Astrocyte (in vitro differentiated cells and primary cell): Measurements from ENCODE around the gene PAK4. TPM values are rescaled to one million over a fixed set of nuclear protein-coding genes. Genes with fewer than 3 reads are reported as not detected.
A peak's percentile ranks its signal among the peaks of the same experiment; 100 is the strongest.

Experiments used
- DNase-seq: peaks from one replicate; pipeline ENCODE4 v3.0.0-alpha.2; 2010; ENCODE audit warnings: low read depth
- FAIRE-seq: peaks from 2 replicates; lab custom pipeline; 2011; peaks lifted over from hg19 to GRCh38; lab: Jason Lieb, UNC
- H2AFZ ChIP-seq: 2 replicates; pipeline ENCODE4 v1.6.0; 2012; ENCODE audit warnings: low read depth, low read length, inconsistent platforms
- H3K27ac ChIP-seq: 2 replicates; pipeline ENCODE4 v1.5.1; 2011; ENCODE audit warnings: low read depth, low read length, inconsistent platforms
- H3K27me3 ChIP-seq: 2 replicates; pipeline ENCODE4 v1.6.0; 2011; ENCODE audit warnings: low read length, inconsistent platforms; ENCODE audit not compliant: insufficient read depth
- H3K36me3 ChIP-seq: 2 replicates; pipeline ENCODE4 v1.5.1; 2011; ENCODE audit warnings: low read length, inconsistent platforms; ENCODE audit not compliant: insufficient read depth
- H3K4me1 ChIP-seq: 2 replicates; pipeline ENCODE4 v1.5.1; 2011; ENCODE audit warnings: low read length, inconsistent platforms; ENCODE audit not compliant: insufficient read depth
- H3K4me2 ChIP-seq: 2 replicates; pipeline ENCODE4 v1.6.0; 2012; ENCODE audit warnings: low read length, inconsistent platforms
- H3K4me3 ChIP-seq: 2 replicates; pipeline ENCODE4 v1.5.1; 2011; ENCODE audit warnings: low read depth, mild to moderate bottlenecking, low read length, inconsistent platforms; ENCODE audit not compliant: insufficient read depth
- H3K79me2 ChIP-seq: 2 replicates; pipeline ENCODE4 v1.6.0; 2012; ENCODE audit warnings: mild to moderate bottlenecking, low read length, inconsistent platforms; ENCODE audit not compliant: insufficient read depth
- H3K9ac ChIP-seq: 2 replicates; pipeline ENCODE4 v1.6.0; 2012; ENCODE audit warnings: mild to moderate bottlenecking, low read length, inconsistent platforms
- H3K9me3 ChIP-seq: 2 replicates; pipeline ENCODE4 v1.5.1; 2012; ENCODE audit warnings: low read depth, mild to moderate bottlenecking, low read length, inconsistent platforms; ENCODE audit not compliant: insufficient read depth
- H4K20me1 ChIP-seq: 2 replicates; pipeline ENCODE4 v1.6.0; 2012; ENCODE audit warnings: low read length, inconsistent platforms; ENCODE audit not compliant: insufficient read depth
- H3K27ac Mint-ChIP-seq: one replicate; pipeline ENCODE4 v1.8.0; 2021; ENCODE audit warnings: mild to moderate bottlenecking, mixed read lengths; ENCODE audit not compliant: unreplicated experiment
- H3K27me3 Mint-ChIP-seq: one replicate; pipeline ENCODE4 v1.8.0; 2021; ENCODE audit warnings: low read depth, mixed read lengths; ENCODE audit not compliant: unreplicated experiment
- H3K36me3 Mint-ChIP-seq: one replicate; pipeline ENCODE4 v1.8.0; 2021; ENCODE audit warnings: low read depth, mixed read lengths; ENCODE audit not compliant: unreplicated experiment
- H3K4me1 Mint-ChIP-seq: one replicate; pipeline ENCODE4 v1.8.0; 2021; ENCODE audit warnings: low read depth, mixed read lengths; ENCODE audit not compliant: unreplicated experiment
- H3K4me3 Mint-ChIP-seq: one replicate; pipeline ENCODE4 v1.8.0; 2021; ENCODE audit warnings: mild to moderate bottlenecking, moderate library complexity, mixed read lengths; ENCODE audit not compliant: unreplicated experiment
- H3K9me3 Mint-ChIP-seq: one replicate; pipeline ENCODE4 v1.8.0; 2021; ENCODE audit warnings: mild to moderate bottlenecking, mixed read lengths; ENCODE audit not compliant: unreplicated experiment
- CTCF ChIP-seq: IDR thresholded peaks from 2 replicates; pipeline ENCODE4 v1.5.1; 2011; ENCODE audit warnings: low read depth, mild to moderate bottlenecking, inconsistent platforms, low read length, moderate library complexity; ENCODE audit not compliant: insufficient read depth
- EZH2 ChIP-seq: IDR thresholded peaks from 2 replicates; pipeline ENCODE4 v1.6.1; 2012; ENCODE audit warnings: mild to moderate bottlenecking, low read length, inconsistent platforms; ENCODE audit not compliant: insufficient read depth
- total RNA-seq: library from RNA; stranded (reverse); gene quantifications from 2 replicates; pipeline ENCODE4 v1.2.1, GENCODE V29; 2021

PAK4 gene
- total RNA-seq, 1 donor from 2014 or later: 48.0 TPM

GRCh38 chr19:39178296-39179006 lies 52.9 kb downstream of the PAK4 start:
- Histone ChIP-seq H4K20me1 (no peaks in the 10 kb centered on the region), H3K9ac (no peak overlapping the region), H3K9me3 (no peaks in the 10 kb centered on the region), H3K27ac (no peak overlapping the region), H3K4me3 (no peak overlapping the region), H3K36me3 (peaks cover 3% of the 10 kb centered on the region), H3K79me2 (no peaks in the 10 kb centered on the region), H3K4me2 (no peak overlapping the region), H3K27me3 (no peaks in the 10 kb centered on the region), H2AFZ (no peak overlapping the region), H3K4me1 (no peaks in the 10 kb centered on the region)
- no peak for FAIRE-seq
- Mint-ChIP-seq H3K27ac (no peak overlapping the region), H3K36me3 (peaks cover 9% of the 10 kb centered on the region), H3K4me1 (no peaks in the 10 kb centered on the region), H3K27me3 (no peaks in the 10 kb centered on the region), H3K4me3 (no peak overlapping the region), H3K9me3 (peaks cover 2% of the 10 kb centered on the region)
- TF ChIP-seq CTCF: no peak
- TF ChIP-seq EZH2: no peak
- DNase-seq: no peak

- TF ChIP-seq EZH2 (no peak), CTCF (no peak)
- H3K27ac Mint-ChIP-seq: no peak overlapping the region
- H2AFZ ChIP-seq: no peak overlapping the region
These were observed 54.2 kb downstream of the PAK4 start for GRCh38 chr19:39179754-39180153.

GRCh38 chr19:39180749-39181148 lies 55.2 kb downstream of the PAK4 start:
- Mint-ChIP-seq H3K4me1 (no peaks in the 10 kb centered on the region), H3K27me3 (no peaks in the 10 kb centered on the region), H3K9me3 (peaks cover 3% of the 10 kb centered on the region), H3K36me3 (peaks cover 10% of the 10 kb centered on the region), H3K27ac (no peak overlapping the region), H3K4me3 (peak overlapping the region; percentile 29)
- H3K79me2 ChIP-seq: no peaks in the 10 kb centered on the region
- H3K4me2 ChIP-seq: no peak overlapping the region
- no peak for DNase-seq
- TF ChIP-seq EZH2 (no peak), CTCF (no peak)
- no peaks in the 10 kb centered on the region for H4K20me1 ChIP-seq
- no peak overlapping the region for H2AFZ ChIP-seq
- no peaks in the 10 kb centered on the region for H3K27me3 ChIP-seq
- no peak overlapping the region for H3K4me3 ChIP-seq
- no peak for FAIRE-seq
- no peaks in the 10 kb centered on the region for H3K4me1 ChIP-seq
- no peak overlapping the region for H3K27ac ChIP-seq
- no peak overlapping the region for H3K9ac ChIP-seq
- peaks cover 3% of the 10 kb centered on the region for H3K36me3 ChIP-seq
- H3K9me3 ChIP-seq: no peaks in the 10 kb centered on the region

More at GRCh38 chr19:39179754-39180153, 54.2 kb downstream of the PAK4 start:
- no peak overlapping the region for H3K27ac ChIP-seq
- H4K20me1 ChIP-seq: no peaks in the 10 kb centered on the region
- no peaks in the 10 kb centered on the region for H3K27me3 Mint-ChIP-seq
- H3K9me3 ChIP-seq: no peaks in the 10 kb centered on the region
- H3K4me3 Mint-ChIP-seq: no peak overlapping the region
- DNase-seq: no peak
- peaks cover 3% of the 10 kb centered on the region for H3K9me3 Mint-ChIP-seq
- H3K36me3 ChIP-seq: peaks cover 3% of the 10 kb centered on the region
- no peak overlapping the region for H3K4me3 ChIP-seq
- FAIRE-seq: no peak
- H3K4me2 ChIP-seq: no peak overlapping the region
- no peaks in the 10 kb centered on the region for H3K4me1 ChIP-seq
- H3K9ac ChIP-seq: no peak overlapping the region
- peaks cover 11% of the 10 kb centered on the region for H3K36me3 Mint-ChIP-seq
- no peaks in the 10 kb centered on the region for H3K79me2 ChIP-seq
- no peaks in the 10 kb centered on the region for H3K27me3 ChIP-seq
- no peaks in the 10 kb centered on the region for H3K4me1 Mint-ChIP-seq
